GM21423 (cell line): ENCODE measurements around the gene TFAP2E.

Experiments used
- ATAC-seq: cut with Tn5 transposase; IDR thresholded peaks from one replicate; pipeline ENCODE4 v1.9.1; 2021; ENCODE audit warnings: mild to moderate bottlenecking, moderate library complexity; ENCODE audit not compliant: unreplicated experiment

The TFAP2E gene

GRCh38 chr1:35640380-35641232 is 67.5 kb downstream of the TFAP2E start:
- ATAC-seq, result no peak

GRCh38 chr1:35641233-35641866 is 68.2 kb downstream of the TFAP2E start, which contains the start of gene PSMB2:
Gene PSMB2 (minus strand): TSS chr1:35641526. CDS start chr1:35641432, 94 bp downstream.
- ATAC-seq, result peak; percentile 87

- no peak for ATAC-seq
Observed at GRCh38 chr1:35642471-35642955, 69.4 kb downstream of the TFAP2E start.

- ATAC-seq, result no peak
Observed at GRCh38 chr1:35644204-35644603, 71.1 kb downstream of the TFAP2E start.
